ENCODE results near the gene GRIN3A.

The GRIN3A gene

DNA sequence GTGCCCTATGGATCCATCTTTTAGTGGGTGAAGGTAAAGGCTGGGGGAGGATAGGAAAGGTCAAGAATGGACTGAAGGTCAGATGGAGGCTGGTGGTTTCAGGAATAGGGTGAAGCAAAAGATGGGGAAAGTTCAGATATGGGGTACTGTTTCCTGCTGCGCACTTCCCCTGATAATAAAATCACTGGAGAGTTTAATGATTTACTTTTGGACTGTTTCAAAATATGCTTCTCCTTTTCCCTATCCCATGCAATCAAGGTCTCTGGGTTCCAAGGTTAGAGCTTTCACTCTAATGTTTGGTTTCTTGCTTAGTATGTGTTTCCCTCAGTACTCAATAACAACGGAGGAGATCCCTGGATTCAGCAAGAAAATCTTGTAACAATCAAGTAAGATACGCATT is 132.9 kb downstream of the GRIN3A start:
- Histone ChIP-seq H3K79me1 (ENCODE audit: low read length) (no peaks in the 10 kb centered on the region), H2BK120ac (ENCODE audit: low read depth, low read length) (no peak overlapping the region), H3K4ac (ENCODE audit: low read depth, low read length) (no peak overlapping the region), H2BK15ac (replicated peaks; ENCODE audit: low read depth) (no peak overlapping the region), H3K23ac (ENCODE audit: low read length) (no peak overlapping the region), H3K36me3 (ENCODE audit: control insufficient read depth, insufficient read depth, low read length) (no peaks in the 10 kb centered on the region), H3K56ac (ENCODE audit: low read length) (no peak overlapping the region), H4K8ac (ENCODE audit: low read depth, low read length) (no peak overlapping the region), H2AK5ac (ENCODE audit: low read length) (no peak overlapping the region), H4K5ac (ENCODE audit: low read length) (no peak overlapping the region), H2BK5ac (ENCODE audit: low read length) (no peak overlapping the region), H3K18ac (ENCODE audit: low read length) (no peak overlapping the region), H3K79me2 (ENCODE audit: control insufficient read depth, insufficient read depth, low read length) (no peaks in the 10 kb centered on the region), H3K4me1 (ENCODE audit: control insufficient read depth, low read depth, low read length) (no peaks in the 10 kb centered on the region), H3K9ac (ENCODE audit: low read length) (no peak overlapping the region), H3K27me3 (ENCODE audit: insufficient read depth, low read length, poor library complexity) (peaks cover 2% of the 10 kb centered on the region), H3K27ac (ENCODE audit: low read depth, low read length) (no peak overlapping the region), H3K4me2 (ENCODE audit: low read length) (no peak overlapping the region), H3K4me3 (ENCODE audit: low read length) (no peak overlapping the region)
- no peak for DNase-seq
- WGBS (ENCODE audit: extremely low coverage, insufficient coverage, low lambda C conversion rate): no CpG with 5 or more reads among the region's 3 CpGs

DNA sequence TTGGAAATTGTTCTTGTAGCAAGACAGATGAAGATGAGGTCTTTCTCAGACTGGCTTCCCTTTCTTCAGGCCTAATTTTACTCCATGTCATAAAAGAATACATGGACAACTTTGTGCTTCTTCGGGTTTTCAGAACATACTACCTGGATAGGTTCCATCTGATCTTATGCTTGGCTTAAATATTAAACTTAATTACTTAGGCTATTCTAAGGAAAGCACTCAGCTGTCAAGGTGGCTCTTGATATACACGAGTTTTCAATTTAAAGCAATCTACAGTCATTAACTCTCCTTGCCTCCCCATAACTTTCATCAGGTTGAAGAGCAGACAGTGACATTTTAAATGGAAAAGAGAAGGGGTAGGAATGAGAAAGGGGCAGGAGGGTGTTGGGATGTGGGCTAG is 134.2 kb downstream of the GRIN3A start:
- Histone ChIP-seq H3K79me2 (ENCODE audit: control insufficient read depth, insufficient read depth, low read length) (no peaks in the 10 kb centered on the region), H3K27ac (ENCODE audit: low read depth, low read length) (no peak overlapping the region), H3K9ac (ENCODE audit: low read length) (no peak overlapping the region), H4K8ac (ENCODE audit: low read depth, low read length) (no peak overlapping the region), H3K27me3 (ENCODE audit: insufficient read depth, low read length, poor library complexity) (peaks cover 2% of the 10 kb centered on the region), H3K4me2 (ENCODE audit: low read length) (no peak overlapping the region), H2BK5ac (ENCODE audit: low read length) (no peak overlapping the region), H3K4me3 (ENCODE audit: low read length) (no peak overlapping the region), H4K5ac (ENCODE audit: low read length) (no peak overlapping the region), H3K4ac (ENCODE audit: low read depth, low read length) (no peak overlapping the region), H2BK120ac (ENCODE audit: low read depth, low read length) (no peak overlapping the region), H2BK15ac (replicated peaks; ENCODE audit: low read depth) (no peak overlapping the region), H3K56ac (ENCODE audit: low read length) (no peak overlapping the region), H3K79me1 (ENCODE audit: low read length) (no peaks in the 10 kb centered on the region), H3K36me3 (ENCODE audit: control insufficient read depth, insufficient read depth, low read length) (no peaks in the 10 kb centered on the region), H3K23ac (ENCODE audit: low read length) (no peak overlapping the region), H3K4me1 (ENCODE audit: control insufficient read depth, low read depth, low read length) (no peaks in the 10 kb centered on the region), H2AK5ac (ENCODE audit: low read length) (no peak overlapping the region), H3K18ac (ENCODE audit: low read length) (no peak overlapping the region)
- DNase-seq: no peak
- WGBS (ENCODE audit: extremely low coverage, insufficient coverage, low lambda C conversion rate): no CpG with 5 or more reads among the region's 2 CpGs

DNA sequence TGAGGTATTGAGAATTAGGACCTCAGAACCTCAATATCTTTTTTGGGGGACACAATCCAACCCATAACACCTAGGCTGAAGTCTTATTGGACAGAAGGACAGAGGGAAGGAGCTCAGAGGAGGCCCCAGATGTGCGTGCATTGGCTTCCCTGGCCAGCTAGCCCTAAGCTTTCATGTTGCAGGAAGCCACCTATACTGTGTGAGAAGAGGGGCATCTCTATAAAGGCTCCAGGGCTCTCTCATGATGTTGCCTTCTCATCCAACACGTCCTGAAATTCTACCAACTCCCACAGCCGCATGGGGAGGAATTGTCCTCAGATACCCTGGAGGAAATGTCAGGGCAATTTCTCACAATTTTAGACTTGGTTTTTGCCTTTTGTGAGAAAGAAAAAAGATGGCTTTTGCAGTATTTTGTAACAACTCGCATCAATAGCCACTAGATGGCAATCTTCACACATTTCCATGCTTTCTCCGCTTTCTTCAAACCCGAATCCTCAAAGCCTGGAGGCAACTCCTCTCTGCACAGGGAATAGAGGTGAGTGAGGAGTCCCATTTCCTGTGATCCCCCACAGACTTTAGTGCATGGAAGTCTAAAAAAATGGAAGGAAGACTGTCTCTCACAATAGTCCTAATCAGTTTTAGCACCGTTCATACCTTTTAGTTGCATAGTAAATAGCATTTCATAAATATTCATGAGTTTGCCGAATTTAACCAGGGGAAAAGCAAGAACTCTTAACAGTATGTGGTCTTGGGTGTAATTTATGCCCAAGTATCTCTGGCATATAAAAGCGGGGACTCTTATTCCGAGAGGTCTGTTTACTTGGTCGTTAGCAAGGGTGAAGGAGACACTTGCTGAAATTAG is 136.3 kb downstream of the GRIN3A start:
- no peak overlapping the region for H3K56ac ChIP-seq (ENCODE audit: low read length)
- no CpG with 5 or more reads among the region's 11 CpGs for whole genome bisulfite sequencing (ENCODE audit: extremely low coverage, insufficient coverage, low lambda C conversion rate)
- no peak overlapping the region for H4K8ac ChIP-seq (ENCODE audit: low read depth, low read length)
- H3K36me3 ChIP-seq (ENCODE audit: control insufficient read depth, insufficient read depth, low read length): no peaks in the 10 kb centered on the region
- H3K27me3 ChIP-seq (ENCODE audit: insufficient read depth, low read length, poor library complexity): no peaks in the 10 kb centered on the region
- no peak overlapping the region for H3K9ac ChIP-seq (ENCODE audit: low read length)
- H3K18ac ChIP-seq (ENCODE audit: low read length): no peak overlapping the region
- no peak overlapping the region for H3K4me3 ChIP-seq (ENCODE audit: low read length)
- no peak overlapping the region for H4K5ac ChIP-seq (ENCODE audit: low read length)
- H3K4ac ChIP-seq (ENCODE audit: low read depth, low read length): no peak overlapping the region
- H2BK15ac ChIP-seq (replicated peaks; ENCODE audit: low read depth): no peak overlapping the region
- no peak overlapping the region for H2BK5ac ChIP-seq (ENCODE audit: low read length)
- no peaks in the 10 kb centered on the region for H3K4me1 ChIP-seq (ENCODE audit: control insufficient read depth, low read depth, low read length)
- H3K79me2 ChIP-seq (ENCODE audit: control insufficient read depth, insufficient read depth, low read length): no peaks in the 10 kb centered on the region
- no peak overlapping the region for H3K23ac ChIP-seq (ENCODE audit: low read length)
- H2AK5ac ChIP-seq (ENCODE audit: low read length): no peak overlapping the region
- H3K4me2 ChIP-seq (ENCODE audit: low read length): no peak overlapping the region
- no peak overlapping the region for H2BK120ac ChIP-seq (ENCODE audit: low read depth, low read length)
- no peak overlapping the region for H3K27ac ChIP-seq (ENCODE audit: low read depth, low read length)
- H3K79me1 ChIP-seq (ENCODE audit: low read length): no peaks in the 10 kb centered on the region
- DNase-seq: peak; percentile 83

DNA sequence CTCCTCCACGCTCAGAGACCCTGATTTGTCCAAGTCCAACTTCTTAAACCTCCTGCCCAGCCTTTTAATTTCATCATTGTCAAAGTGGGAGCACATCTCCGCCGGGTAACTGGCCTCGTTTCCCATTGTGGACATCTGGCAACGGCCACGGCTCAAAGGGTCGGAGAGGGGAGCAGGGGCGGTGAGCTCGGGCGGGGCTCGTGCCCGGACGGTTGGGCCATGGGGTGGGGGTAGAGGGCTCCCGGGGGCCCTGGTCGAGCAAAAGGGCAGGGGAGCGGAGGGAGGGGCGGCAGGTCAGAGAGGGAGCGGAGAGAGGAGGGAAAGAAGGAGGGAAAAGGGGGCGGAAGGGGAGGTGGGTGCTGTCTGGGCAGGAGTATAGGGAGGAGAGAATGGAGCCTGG is 143.7 kb downstream of the GRIN3A start, which contains the start of gene PPP3R2:
TSS of gene PPP3R2 (minus strand) at position 174 of the 400 bp plus-strand sequence. CDS start at position 126, 48 bp downstream.
- Histone ChIP-seq H3K9ac (ENCODE audit: low read length) (no peak within 1 kb of the TSS), H3K18ac (ENCODE audit: low read length) (no peak within 1 kb of the TSS), H3K4me1 (ENCODE audit: control insufficient read depth, low read depth, low read length) (no peaks in the 10 kb centered on the region), H3K79me1 (ENCODE audit: low read length) (no peaks in the 10 kb centered on the region), H2BK5ac (ENCODE audit: low read length) (no peak within 1 kb of the TSS), H3K4me3 (ENCODE audit: low read length) (no peak within 1 kb of the TSS), H3K36me3 (ENCODE audit: control insufficient read depth, insufficient read depth, low read length) (no peaks in the 10 kb centered on the region), H2BK15ac (replicated peaks; ENCODE audit: low read depth) (no peak within 1 kb of the TSS), H3K27me3 (ENCODE audit: insufficient read depth, low read length, poor library complexity) (no peaks in the 10 kb centered on the region), H3K23ac (ENCODE audit: low read length) (no peak within 1 kb of the TSS), H4K5ac (ENCODE audit: low read length) (no peak within 1 kb of the TSS), H2AK5ac (ENCODE audit: low read length) (no peak within 1 kb of the TSS), H3K27ac (ENCODE audit: low read depth, low read length) (no peak within 1 kb of the TSS), H2BK120ac (ENCODE audit: low read depth, low read length) (no peak within 1 kb of the TSS), H4K8ac (ENCODE audit: low read depth, low read length) (no peak within 1 kb of the TSS), H3K56ac (ENCODE audit: low read length) (no peak within 1 kb of the TSS), H3K4me2 (ENCODE audit: low read length) (no peak within 1 kb of the TSS), H3K4ac (ENCODE audit: low read depth, low read length) (no peak within 1 kb of the TSS), H3K79me2 (ENCODE audit: control insufficient read depth, insufficient read depth, low read length) (no peaks in the 10 kb centered on the region)
- no peak for DNase-seq
- no CpG with 5 or more reads among the region's 19 CpGs for WGBS (ENCODE audit: extremely low coverage, insufficient coverage, low lambda C conversion rate)

DNA sequence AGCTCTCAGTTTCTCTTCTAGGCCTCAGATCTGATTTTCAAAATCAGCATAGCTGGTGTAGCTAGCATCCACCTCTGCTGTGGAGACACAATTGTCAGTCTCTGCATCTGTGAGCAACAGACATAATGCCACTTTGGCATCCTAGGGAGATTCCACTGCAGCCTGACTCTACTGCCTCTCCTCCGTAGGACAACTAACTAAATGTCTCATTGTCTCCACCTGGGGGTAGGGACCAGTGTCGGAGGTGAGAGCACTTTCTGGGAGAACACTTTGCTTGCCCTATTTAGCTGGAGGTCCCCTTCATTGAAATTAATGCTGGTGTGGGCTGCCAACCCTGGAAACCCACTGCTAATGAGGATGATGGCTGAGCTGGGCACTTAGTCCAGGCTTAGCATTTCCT is 145.1 kb downstream of the GRIN3A start:
- H2BK15ac ChIP-seq (replicated peaks; ENCODE audit: low read depth): no peak overlapping the region
- no peak overlapping the region for H4K5ac ChIP-seq (ENCODE audit: low read length)
- no peak overlapping the region for H3K4me2 ChIP-seq (ENCODE audit: low read length)
- no peaks in the 10 kb centered on the region for H3K36me3 ChIP-seq (ENCODE audit: control insufficient read depth, insufficient read depth, low read length)
- H3K9ac ChIP-seq (ENCODE audit: low read length): no peak overlapping the region
- H3K79me1 ChIP-seq (ENCODE audit: low read length): no peaks in the 10 kb centered on the region
- DNase-seq: no peak
- H3K4ac ChIP-seq (ENCODE audit: low read depth, low read length): no peak overlapping the region
- H3K79me2 ChIP-seq (ENCODE audit: control insufficient read depth, insufficient read depth, low read length): no peaks in the 10 kb centered on the region
- H3K56ac ChIP-seq (ENCODE audit: low read length): no peak overlapping the region
- no CpG with 5 or more reads among the region's 2 CpGs for WGBS (ENCODE audit: extremely low coverage, insufficient coverage, low lambda C conversion rate)
- H4K8ac ChIP-seq (ENCODE audit: low read depth, low read length): no peak overlapping the region
- no peak overlapping the region for H2AK5ac ChIP-seq (ENCODE audit: low read length)
- H2BK120ac ChIP-seq (ENCODE audit: low read depth, low read length): no peak overlapping the region
- H2BK5ac ChIP-seq (ENCODE audit: low read length): no peak overlapping the region
- H3K4me3 ChIP-seq (ENCODE audit: low read length): no peak overlapping the region
- H3K18ac ChIP-seq (ENCODE audit: low read length): no peak overlapping the region
- no peak overlapping the region for H3K27ac ChIP-seq (ENCODE audit: low read depth, low read length)
- no peaks in the 10 kb centered on the region for H3K27me3 ChIP-seq (ENCODE audit: insufficient read depth, low read length, poor library complexity)
- no peaks in the 10 kb centered on the region for H3K4me1 ChIP-seq (ENCODE audit: control insufficient read depth, low read depth, low read length)
- H3K23ac ChIP-seq (ENCODE audit: low read length): no peak overlapping the region

DNA sequence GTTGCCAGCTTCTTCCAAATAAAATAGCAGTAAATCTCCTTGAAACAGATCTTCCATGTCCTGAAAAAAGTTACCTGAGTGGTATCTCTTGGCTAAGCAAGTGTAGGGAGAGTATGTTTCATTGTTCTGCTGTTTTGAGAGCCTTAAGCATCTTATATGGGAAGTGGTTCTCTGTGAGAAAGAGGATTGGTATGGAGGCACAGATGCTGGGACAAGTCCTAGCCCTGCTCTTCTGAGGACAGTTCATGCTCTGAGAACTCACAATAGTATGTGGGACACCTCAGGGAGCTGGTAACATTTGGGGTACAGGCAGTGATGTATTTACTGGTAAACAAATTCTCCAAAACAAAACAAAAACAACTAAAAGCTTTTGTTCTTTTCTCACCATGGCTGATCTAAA is 145.7 kb downstream of the GRIN3A start:
- Histone ChIP-seq H3K18ac (ENCODE audit: low read length) (no peak overlapping the region), H2BK15ac (replicated peaks; ENCODE audit: low read depth) (no peak overlapping the region), H3K9ac (ENCODE audit: low read length) (no peak overlapping the region), H3K4ac (ENCODE audit: low read depth, low read length) (no peak overlapping the region), H3K56ac (ENCODE audit: low read length) (no peak overlapping the region), H3K27me3 (ENCODE audit: insufficient read depth, low read length, poor library complexity) (no peaks in the 10 kb centered on the region), H2BK120ac (ENCODE audit: low read depth, low read length) (no peak overlapping the region), H3K4me1 (ENCODE audit: control insufficient read depth, low read depth, low read length) (no peaks in the 10 kb centered on the region), H3K23ac (ENCODE audit: low read length) (no peak overlapping the region), H4K5ac (ENCODE audit: low read length) (no peak overlapping the region), H2BK5ac (ENCODE audit: low read length) (no peak overlapping the region), H3K79me1 (ENCODE audit: low read length) (no peaks in the 10 kb centered on the region), H3K36me3 (ENCODE audit: control insufficient read depth, insufficient read depth, low read length) (no peaks in the 10 kb centered on the region), H3K27ac (ENCODE audit: low read depth, low read length) (no peak overlapping the region), H3K79me2 (ENCODE audit: control insufficient read depth, insufficient read depth, low read length) (no peaks in the 10 kb centered on the region), H4K8ac (ENCODE audit: low read depth, low read length) (no peak overlapping the region), H2AK5ac (ENCODE audit: low read length) (no peak overlapping the region), H3K4me3 (ENCODE audit: low read length) (no peak overlapping the region), H3K4me2 (ENCODE audit: low read length) (no peak overlapping the region)
- DNase-seq: no peak
